Measurements from ENCODE around the gene TMEM272. TPM values are rescaled to one million over a fixed set of nuclear protein-coding genes. Genes with fewer than 3 reads are reported as not detected.

TMEM272 gene
- total and polyA plus RNA-seq, 9 of the 15 experiments (the other 6 are each of a cell fraction or from before 2014, with no cell fraction given) = 0.04 to 0.16 (median 0.06) TPM; not detected in 2

GRCh38 chr13:51870616-51871015 lies 25.6 kb upstream of the TMEM272 start (continued):
- TF ChIP-seq, protein P1, sequence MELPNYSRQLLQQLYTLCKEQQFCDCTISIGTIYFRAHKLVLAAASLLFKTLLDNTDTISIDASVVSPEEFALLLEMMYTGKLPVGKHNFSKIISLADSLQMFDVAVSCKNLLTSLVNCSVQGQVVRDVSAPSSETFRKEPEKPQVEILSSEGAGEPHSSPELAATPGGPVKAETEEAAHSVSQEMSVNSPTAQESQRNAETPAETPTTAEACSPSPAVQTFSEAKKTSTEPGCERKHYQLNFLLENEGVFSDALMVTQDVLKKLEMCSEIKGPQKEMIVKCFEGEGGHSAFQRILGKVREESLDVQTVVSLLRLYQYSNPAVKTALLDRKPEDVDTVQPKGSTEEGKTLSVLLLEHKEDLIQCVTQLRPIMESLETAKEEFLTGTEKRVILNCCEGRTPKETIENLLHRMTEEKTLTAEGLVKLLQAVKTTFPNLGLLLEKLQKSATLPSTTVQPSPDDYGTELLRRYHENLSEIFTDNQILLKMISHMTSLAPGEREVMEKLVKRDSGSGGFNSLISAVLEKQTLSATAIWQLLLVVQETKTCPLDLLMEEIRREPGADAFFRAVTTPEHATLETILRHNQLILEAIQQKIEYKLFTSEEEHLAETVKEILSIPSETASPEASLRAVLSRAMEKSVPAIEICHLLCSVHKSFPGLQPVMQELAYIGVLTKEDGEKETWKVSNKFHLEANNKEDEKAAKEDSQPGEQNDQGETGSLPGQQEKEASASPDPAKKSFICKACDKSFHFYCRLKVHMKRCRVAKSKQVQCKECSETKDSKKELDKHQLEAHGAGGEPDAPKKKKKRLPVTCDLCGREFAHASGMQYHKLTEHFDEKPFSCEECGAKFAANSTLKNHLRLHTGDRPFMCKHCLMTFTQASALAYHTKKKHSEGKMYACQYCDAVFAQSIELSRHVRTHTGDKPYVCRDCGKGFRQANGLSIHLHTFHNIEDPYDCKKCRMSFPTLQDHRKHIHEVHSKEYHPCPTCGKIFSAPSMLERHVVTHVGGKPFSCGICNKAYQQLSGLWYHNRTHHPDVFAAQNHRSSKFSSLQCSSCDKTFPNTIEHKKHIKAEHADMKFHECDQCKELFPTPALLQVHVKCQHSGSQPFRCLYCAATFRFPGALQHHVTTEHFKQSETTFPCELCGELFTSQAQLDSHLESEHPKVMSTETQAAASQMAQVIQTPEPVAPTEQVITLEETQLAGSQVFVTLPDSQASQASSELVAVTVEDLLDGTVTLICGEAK (IDR thresholded peaks at IDR 0.05) = no peak
- TF ChIP-seq, protein P1 (CRISPR knock-in tag; IDR thresholded peaks at IDR 0.05) = no peak
